ENCODE measurements around the gene NTN4.
"Not testable (repeated sequence)": the region's sequence is repeated elsewhere in the genome, so short reads cannot be mapped to it uniquely, and the experiment has no call there.

Gene NTN4

DNA sequence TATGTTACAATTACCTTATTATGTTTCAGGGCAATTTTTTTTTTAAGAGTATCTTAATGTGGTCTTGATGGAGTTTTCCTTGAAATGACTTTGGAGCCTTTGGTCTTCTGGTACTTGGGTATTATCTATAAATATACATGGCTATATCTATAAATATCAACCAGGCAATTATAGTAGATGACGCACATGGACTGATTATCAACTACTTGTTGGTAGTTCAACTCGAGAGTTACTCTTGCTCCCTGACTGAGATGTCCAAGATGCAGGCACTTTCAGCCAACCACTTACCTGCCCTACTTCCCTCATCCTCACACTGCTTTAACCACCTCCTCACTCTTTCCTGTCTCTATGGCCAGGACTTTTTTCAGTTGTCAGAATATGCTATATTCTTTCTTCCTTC lies 85.4 kb downstream of the NTN4 start:
- DNase-seq, result no peak

DNA sequence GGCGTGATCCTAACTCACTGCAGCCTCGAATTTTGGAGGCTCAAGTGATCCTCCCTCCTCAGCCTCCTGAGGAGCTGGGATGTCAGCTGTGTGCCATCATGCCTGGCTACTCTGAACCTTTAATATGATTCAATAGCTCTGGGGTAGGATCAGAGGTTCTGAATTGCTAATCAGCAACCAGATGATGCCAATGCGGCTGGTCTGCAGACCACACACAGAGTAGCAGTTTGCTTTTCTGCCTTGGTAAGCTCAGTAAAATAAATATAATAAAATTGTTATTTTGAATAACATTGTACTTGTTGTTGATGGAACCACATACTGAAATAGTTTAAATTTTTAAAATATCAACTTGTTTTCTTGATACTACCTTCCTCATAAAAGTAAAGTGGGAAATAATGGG lies 86.6 kb downstream of the NTN4 start:
- no peak for DNase-seq

- DNase-seq, result no peak
Measured at GRCh38 chr12:95701722-95702418, 88.7 kb downstream of the NTN4 start.

DNA sequence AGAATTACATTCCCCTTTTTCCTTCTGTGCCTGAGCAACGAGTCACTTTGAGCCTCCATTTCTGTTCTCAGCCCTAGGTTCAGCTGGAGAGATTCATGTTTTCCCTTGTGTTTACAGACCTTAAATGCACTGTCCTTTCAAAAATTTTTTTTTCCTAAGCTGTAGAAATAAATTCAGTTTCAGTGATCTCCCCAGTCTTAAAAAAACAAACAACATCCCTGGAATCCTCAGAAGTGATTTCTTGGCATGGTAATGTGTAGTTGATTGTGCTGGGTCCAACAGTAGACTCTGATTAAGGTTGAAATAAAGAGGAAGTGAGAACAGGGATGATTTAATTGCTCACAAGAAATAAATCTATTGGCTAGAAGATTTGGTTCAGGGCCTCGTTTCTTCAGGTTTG lies 89.3 kb downstream of the NTN4 start:
- no peak for DNase-seq

GRCh38 chr12:95700316-95700785 lies 90.2 kb downstream of the NTN4 start:
- DNase-seq, result peak in 1 of 2 experiments; percentile 41

DNA sequence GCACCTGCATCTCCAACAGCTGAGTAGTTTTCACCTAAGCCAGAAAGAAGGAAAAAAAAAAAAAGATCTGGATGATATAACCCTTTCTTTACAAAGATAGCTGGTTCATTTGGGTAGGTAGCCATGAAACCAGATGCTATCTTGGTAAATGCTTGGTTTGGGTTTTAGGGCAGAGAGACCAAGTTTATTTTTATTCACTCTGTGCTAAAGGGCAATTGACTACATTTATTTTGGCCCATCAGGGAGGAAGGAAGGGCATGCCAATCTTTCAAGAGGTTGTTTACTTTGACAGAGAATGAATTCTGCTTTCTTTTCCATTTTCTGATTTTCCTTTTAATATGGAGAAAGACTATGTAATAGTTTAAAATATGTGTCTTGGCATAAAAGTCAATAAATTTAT lies 91.0 kb downstream of the NTN4 start:
- DNase-seq, result no peak

DNA sequence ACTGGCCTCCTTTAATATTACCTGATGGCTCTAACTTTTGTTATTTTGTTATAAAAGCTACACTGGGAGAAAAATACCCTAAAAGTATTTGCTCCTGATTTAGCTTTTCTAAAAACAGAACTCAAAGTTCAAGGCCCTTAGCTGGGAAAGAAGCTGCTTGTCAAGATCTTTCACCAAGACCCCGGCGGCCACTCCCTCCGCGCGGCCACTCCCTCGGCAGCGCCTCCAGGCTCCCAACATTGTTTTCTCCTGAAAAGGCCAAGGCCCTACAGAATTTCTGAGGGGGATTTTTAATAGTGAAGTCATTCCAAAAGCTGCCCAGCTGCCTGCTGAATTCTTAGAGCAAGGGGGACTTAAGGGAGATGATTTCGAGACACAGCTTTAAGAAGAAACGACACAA lies 96.4 kb downstream of the NTN4 start:
- DNase-seq, result no peak

DNA sequence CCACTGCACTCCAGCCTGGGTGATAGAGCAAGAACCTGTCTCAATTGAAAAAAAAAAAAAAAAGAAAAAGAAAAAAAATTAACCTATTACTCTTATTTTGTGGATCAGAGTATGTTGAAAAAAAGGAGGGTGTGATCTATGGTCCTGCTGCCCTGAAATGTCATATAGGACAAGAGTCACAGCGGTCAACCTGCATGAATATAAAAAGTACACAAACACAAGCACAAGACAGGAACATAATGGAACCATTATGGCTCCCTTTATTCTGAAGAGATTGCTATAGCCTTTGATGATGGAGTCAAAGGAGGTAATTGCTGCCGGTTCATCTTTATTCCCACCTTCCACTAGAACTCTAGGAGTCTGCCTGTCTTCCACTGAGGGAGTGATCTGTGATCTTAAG lies 96.9 kb downstream of the NTN4 start:
- DNase-seq, result no peak

- no peak for DNase-seq
Measured at GRCh38 chr12:95690861-95691635, 99.5 kb downstream of the NTN4 start.

GRCh38 chr12:95687937-95688336 lies 102.6 kb downstream of the NTN4 start:
- DNase-seq, result no peak

GRCh38 chr12:95683418-95683817 lies 107.1 kb downstream of the NTN4 start:
- DNase-seq, result no peak

DNA sequence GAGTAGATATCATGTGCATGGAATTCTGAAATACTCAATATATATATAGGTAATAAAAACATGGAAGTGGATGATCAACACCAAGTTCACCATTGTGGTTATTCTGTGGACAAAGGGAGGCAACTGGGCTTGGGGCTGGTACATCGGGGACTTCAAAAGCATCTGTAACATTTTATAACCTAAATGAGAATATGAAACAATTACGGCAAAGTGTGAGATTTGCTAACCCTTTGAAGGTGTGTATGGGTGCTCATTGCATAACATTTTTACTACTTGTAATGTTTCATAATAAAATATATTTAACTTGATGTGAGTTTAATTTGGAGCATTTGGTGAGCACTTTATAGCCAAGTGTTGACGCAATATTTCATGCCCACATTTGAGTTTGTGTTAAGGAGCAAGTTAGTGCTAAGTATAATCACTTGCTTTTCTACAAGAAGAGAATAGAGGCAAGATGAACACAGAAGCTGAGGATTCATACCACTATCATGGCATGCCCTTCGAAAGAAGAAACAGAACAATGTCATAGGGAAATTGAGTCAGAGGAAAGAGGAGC lies 109.3 kb downstream of the NTN4 start:
- no peak for DNase-seq

GRCh38 chr12:95678684-95679083 lies 111.9 kb downstream of the NTN4 start:
- no peak for DNase-seq

DNA sequence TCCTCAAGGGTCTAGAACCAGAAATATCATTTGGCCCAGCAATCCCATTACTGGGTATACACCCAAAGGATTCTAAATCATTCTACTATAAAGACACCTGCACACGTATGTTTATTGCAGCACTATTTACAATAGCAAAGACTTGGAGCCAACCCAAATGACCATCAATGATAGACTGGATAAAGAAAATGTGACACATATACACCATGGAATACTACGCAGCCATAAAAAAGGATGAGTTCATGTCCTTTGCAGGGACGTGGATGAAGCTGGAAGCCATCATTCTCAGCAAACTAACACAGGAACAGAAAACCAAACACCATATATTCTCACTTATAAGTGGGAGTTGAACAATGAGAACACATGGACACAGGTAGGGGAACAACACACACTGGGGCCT lies 112.8 kb downstream of the NTN4 start:
- not testable (repeated sequence) for DNase-seq

GRCh38 chr12:95674631-95675030 lies 115.9 kb downstream of the NTN4 start:
- DNase-seq, result no peak

- no peak for DNase-seq
Measured at GRCh38 chr12:95674163-95674562, 116.4 kb downstream of the NTN4 start.

GRCh38 chr12:95673576-95673975 lies 117.0 kb downstream of the NTN4 start:
- DNase-seq, result no peak

DNA sequence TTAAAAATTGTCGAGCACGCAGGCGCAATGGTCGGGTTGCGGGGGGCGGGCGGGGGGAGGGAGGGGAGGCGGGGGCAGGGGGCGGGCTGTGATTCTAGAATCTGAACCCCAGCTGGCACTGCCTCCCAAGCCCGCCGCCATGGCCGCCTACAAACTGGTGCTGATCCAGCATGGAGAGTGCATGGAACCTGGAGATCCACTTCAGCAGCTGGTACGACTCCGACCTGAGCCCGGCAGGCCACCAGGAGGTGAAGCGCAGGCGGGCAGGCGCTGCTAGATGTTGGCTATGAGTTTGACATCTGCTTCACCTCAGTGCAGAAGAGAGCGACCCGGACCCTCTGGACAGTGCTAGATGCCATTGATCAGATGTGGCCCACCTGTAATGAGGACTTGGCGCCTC lies 118.4 kb downstream of the NTN4 start:
- no peak for DNase-seq

DNA sequence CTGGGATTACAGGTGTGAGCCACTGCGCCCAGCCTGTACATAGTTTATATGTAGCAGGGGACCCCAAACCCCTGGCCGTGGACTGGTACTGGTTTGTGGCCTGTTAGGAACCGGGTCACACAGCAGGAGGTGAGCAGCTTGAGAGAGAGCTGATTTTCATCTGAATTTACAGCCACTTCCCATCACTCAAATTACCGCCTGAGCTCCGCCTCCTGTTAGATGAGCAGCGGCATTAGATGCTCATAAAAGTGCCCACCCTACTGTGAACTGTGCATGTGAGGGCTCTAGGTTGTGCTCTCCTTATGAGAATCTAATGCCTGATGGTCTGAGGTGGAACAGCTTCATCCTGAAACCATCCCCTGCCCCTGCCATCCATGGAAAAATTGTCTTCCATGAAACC lies 119.3 kb downstream of the NTN4 start:
- DNase-seq, result no peak

- DNase-seq, result no peak
Measured at GRCh38 chr12:95663525-95663924, 127.0 kb downstream of the NTN4 start.

DNA sequence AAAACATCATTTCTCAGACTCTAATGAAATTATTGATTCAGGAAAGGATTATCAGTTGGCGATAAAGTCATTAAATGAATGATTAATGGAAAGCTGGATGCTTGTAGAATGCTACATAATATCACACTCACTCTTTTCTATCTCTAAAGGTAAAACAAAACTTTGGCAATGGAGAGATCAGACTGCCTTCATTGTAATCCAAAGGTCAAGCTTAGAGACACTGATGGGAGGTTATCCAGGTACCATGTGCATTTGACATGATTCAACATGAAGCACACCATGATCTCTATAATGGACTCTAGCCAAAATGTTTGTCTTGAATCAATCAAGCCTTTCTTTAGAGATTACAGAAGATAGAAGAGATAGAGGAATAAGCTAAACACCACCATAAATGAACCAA lies 129.2 kb downstream of the NTN4 start:
- DNase-seq, result no peak

- DNase-seq, result no peak
Measured at GRCh38 chr12:95658386-95658785, 132.2 kb downstream of the NTN4 start.

- not testable (repeated sequence) for DNase-seq
Measured at GRCh38 chr12:95654665-95655064, 135.9 kb downstream of the NTN4 start.
